ENCODE results near the gene ARL6IP5. TPM values are rescaled to one million over a fixed set of nuclear protein-coding genes. Genes with fewer than 3 reads are reported as not detected.
A peak's percentile ranks its signal among the peaks of the same experiment; 100 is the strongest.

Gene ARL6IP5
- total RNA-seq, 1 experiment from 2014 or later = 16.9 TPM

GRCh38 chr3:69085833-69086722 is 1.3 kb downstream of the ARL6IP5 start:
- Mint-ChIP-seq H3K4me1 (peaks cover 38 to 40% of the 10 kb centered on the region in 2 experiments), H3K27me3 (ENCODE audit: low read depth) (no peaks in the 10 kb centered on the region; the same call in 1 of the 2 replicates), H3K27ac (peak overlapping the region in 1 of 3 experiments; percentile 48; a peak in 1 of 7 replicates), H3K4me3 (peak overlapping the region; percentile 89 to 94), H3K36me3 (ENCODE audit: insufficient read depth in 1 of 3, low read depth in 3 of 3) (no peaks in the 10 kb centered on the region), H3K9me3 (no peaks in the 10 kb centered on the region)
- peaks cover 7% of the 10 kb centered on the region for H3K23me2 ChIP-seq (ENCODE audit: insufficient read length, low read depth, low read length, poor library complexity, severe bottlenecking)
- no peak overlapping the region for H3K23ac ChIP-seq (ENCODE audit: insufficient read length, low read depth, low read length)
- H2BK5ac ChIP-seq (ENCODE audit: insufficient read length, low read length) = no peak overlapping the region
- peak overlapping the region; percentile 78 for H2AFZ ChIP-seq (ENCODE audit: low read length)
- H3K14ac ChIP-seq (ENCODE audit: insufficient read depth, low read length) = no peak overlapping the region; the same call in 1 of the 2 replicates
- H3K9me3 ChIP-seq (ENCODE audit: control insufficient read depth, low read depth, low read length) = no peaks in the 10 kb centered on the region
- H3K4me1 ChIP-seq (ENCODE audit: insufficient read depth, low read length) = peaks cover 8% of the 10 kb centered on the region; the same call in 1 of the 2 replicates
- no peak overlapping the region for H4K5ac ChIP-seq (ENCODE audit: insufficient read length, low read depth, low read length)
- WGBS (ENCODE audit: extremely low coverage, insufficient read length, low lambda C conversion rate) = no CpG with 5 or more reads among the region's 8 CpGs
- no peak overlapping the region for H3T11ph ChIP-seq (ENCODE audit: low read length)
- no peaks in the 10 kb centered on the region for H3K79me1 ChIP-seq (ENCODE audit: insufficient read depth, low read depth, low read length, poor library complexity, severe bottlenecking)
- no peak for DNase-seq
- H3K9ac ChIP-seq (ENCODE audit: extremely low read depth, insufficient read length, low read length) = peak overlapping the region; percentile 81
- H3K27me3 ChIP-seq (ENCODE audit: insufficient read depth, low read length) = no peaks in the 10 kb centered on the region
- H2BK12ac ChIP-seq (ENCODE audit: insufficient read length, low read depth, low read length) = no peak overlapping the region
- H4K8ac ChIP-seq (replicated peaks; ENCODE audit: insufficient read length, low read depth, low read length) = no peak overlapping the region
- H3K4ac ChIP-seq (ENCODE audit: low read depth, low read length) = no peak overlapping the region
- H4K91ac ChIP-seq (ENCODE audit: insufficient read length, low read depth, low read length) = no peak overlapping the region
- no peak for TF ChIP-seq CTCF (conservative IDR thresholded peaks at IDR 0.05)
- H2BK20ac ChIP-seq (ENCODE audit: low read depth, low read length, poor library complexity, severe bottlenecking) = no peak overlapping the region
- H3K18ac ChIP-seq (ENCODE audit: insufficient read length, low read depth, low read length) = no peak overlapping the region
- no peaks in the 10 kb centered on the region for H3K79me2 ChIP-seq (ENCODE audit: insufficient read depth, low read length)
- H2BK120ac ChIP-seq (ENCODE audit: low read depth, low read length, poor library complexity, severe bottlenecking) = no peak overlapping the region
- H3K27ac ChIP-seq (ENCODE audit: insufficient read length, low read depth, low read length) = no peak overlapping the region
- no peak overlapping the region for H2AK5ac ChIP-seq (ENCODE audit: insufficient read length, low read length)
- no peak overlapping the region for H2BK15ac ChIP-seq (ENCODE audit: low read depth, low read length)
- peak overlapping the region; percentile 98 for H3K4me2 ChIP-seq (ENCODE audit: insufficient read depth, insufficient read length, low read length)
- H4K20me1 ChIP-seq (ENCODE audit: control insufficient read depth, insufficient read depth, insufficient read length) = no peaks in the 10 kb centered on the region
- H3K56ac ChIP-seq (ENCODE audit: insufficient read length, low read depth, low read length) = no peak overlapping the region

All from H9 (cell line).